ENCODE data around the gene FAM227A.
"Not testable (repeated sequence)": the region's sequence is repeated elsewhere in the genome, so short reads cannot be mapped to it uniquely, and the experiment has no call there.

FAM227A gene

DNA sequence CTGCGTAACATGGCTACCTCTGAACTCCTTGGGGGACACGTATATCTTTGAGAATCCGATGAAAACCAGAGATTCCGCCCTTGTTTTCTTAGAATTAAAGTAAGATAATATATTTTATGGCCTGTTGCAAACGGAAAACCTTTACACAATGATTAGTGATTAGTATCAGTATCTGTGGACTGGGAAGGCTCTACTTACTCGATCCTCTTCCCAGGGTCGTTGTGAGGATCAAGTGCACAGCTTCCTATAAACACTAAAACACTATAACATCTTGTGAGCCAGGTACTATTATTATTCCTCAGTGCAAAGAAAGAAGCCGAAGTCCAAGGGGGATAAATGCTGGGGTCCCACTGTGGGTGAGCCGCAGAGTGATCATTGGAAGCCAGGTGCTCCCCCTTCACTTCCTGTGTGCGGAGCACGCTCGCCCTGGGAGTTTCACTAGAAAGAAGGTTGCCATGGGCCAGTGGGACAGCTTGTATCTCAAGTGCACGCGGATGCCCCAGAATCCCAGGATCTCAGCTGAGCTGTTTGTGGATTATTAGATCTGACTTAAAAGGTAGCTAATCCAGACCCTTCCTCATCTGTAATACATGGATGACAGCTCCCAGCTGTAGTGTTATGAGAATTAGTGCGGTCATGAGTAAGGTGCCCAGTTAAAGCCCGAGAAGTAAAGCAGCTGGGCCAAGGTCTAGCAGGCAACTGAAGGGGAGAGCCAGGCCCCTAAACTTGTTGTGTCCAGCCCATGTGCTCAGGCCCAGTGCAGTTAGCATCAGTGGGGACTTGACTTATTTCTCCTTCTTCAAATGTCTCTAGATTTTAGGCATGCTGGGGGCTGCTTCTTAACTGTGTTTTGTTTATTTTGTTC lies 1.1 kb upstream of the FAM227A start:
- DNase-seq = peak; percentile 75

DNA sequence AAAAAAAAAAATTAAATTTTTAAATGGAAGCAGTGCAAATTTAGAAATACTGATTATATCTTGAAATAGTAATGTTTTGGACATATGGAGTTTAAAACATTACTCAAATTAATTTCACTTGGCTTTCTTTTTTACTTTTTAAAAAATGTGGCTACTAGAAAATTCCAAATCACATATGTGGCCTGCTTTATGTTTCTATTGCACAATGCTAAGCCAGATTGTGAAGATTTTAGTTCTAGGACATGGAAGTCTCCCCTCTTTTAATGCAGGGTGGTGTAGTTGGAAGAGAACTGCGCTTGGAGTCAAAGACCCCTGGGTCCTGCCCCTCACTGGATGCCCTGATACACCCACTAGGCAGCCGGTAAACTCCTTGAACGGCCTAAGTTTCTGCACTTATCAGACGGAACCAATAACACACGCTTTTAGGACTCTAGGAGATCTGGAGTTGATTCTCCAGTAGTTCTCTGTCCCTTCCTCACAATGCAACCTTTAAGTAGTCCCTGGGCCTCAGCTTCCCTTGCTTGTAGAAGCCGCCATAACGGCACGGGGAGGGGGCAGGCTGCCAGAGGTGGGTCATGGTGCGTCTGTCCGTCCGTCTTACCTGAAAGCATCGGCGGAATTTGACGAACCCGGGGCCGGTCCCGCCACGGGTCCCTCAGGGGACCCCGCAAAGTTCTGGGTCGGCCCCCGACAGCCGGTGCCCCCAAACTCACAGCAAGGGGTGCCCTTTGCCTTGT lies 505 bp downstream of the FAM227A start:
- peak; percentile 25 for DNase-seq

DNA sequence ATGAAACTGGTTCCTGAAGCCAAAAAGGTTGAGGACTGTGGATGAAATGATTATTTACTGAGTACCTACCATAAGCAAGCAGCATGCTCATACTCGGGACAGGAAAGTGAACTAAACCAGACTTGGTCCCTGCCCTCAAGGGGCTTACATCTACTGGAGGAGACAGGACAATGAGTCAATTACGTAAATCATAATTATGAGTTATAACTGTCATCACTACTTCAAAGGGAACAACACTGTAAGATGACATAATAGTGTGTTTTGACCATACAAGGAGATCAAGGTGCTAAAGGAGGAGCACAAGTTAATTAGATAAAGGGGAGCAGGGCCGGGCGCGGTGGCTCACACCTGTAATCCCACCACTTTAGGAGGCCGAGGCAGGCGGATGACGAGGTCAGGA lies 2.5 kb downstream of the FAM227A start:
- DNase-seq = no peak

DNA sequence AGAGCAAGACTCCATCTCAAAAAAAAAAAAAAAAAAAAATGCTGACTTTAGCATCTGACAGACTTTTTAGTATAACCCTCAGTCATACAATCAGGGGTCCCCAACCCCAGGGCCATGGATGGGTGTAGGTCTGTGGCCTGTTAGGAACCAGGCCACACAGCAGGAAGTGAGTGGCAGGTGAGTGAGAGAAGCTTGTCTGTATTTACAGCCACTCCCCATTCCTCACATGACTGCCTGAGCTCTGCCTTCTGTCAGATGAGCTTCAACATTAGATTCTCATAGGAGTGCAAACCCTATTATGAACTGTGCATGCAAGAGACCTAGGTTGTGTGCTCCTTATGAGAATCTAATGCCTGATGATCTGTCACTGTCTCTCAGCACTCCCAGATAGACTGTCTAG lies 3.3 kb downstream of the FAM227A start:
- peak; percentile 19 for DNase-seq

- no peak for DNase-seq
Observed at GRCh38 chr22:38649841-38650522, 6.2 kb downstream of the FAM227A start.

DNA sequence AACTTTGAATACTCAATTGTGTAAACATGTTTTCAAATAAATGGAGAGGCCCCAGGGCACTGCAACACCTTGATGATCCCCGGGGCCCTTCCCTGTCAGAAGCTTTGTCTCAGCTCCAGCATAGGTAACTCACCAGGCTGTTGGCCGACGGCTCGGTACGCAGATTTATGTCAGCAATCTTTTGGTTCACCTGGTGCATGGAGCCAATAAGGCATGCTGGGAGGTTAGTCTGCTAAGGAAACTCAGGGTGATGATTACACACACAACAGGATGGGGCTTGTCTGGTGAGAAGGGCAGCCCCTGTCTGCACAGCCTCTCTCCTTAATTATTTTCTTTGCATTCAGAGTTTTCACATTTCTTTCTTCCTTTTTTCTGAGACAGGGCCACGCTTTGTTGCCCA lies 10.8 kb downstream of the FAM227A start:
- no peak for DNase-seq

- not testable (repeated sequence) for DNase-seq
Observed at GRCh38 chr22:38644245-38644644, 11.9 kb downstream of the FAM227A start.

DNA sequence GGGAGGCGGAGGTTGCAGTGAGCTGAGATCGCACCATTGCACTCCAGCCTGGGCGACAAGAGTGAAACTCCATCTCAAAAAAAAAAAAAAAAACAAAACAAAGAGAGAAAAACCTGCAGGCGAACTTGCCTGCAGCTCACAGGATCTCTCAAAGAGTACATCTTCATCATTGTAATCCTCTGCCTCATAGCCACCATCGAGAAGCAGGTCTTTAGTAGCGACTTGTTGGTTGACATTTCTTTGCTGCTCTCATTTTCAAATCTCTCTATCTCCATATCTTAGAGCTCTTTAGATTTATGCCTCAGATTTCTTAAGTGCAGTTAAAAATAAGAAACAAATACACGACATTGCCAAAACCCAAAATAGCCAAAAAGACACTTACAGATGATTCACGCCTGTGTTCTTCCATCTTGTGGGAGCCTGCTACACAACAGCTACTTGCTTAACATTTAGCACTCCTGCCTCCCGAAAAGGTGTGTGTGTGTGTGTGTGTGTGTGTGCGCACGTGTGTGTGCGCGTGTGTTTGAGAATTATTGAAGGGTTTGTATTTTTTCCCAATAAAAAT lies 14.6 kb downstream of the FAM227A start:
- DNase-seq = no peak

DNA sequence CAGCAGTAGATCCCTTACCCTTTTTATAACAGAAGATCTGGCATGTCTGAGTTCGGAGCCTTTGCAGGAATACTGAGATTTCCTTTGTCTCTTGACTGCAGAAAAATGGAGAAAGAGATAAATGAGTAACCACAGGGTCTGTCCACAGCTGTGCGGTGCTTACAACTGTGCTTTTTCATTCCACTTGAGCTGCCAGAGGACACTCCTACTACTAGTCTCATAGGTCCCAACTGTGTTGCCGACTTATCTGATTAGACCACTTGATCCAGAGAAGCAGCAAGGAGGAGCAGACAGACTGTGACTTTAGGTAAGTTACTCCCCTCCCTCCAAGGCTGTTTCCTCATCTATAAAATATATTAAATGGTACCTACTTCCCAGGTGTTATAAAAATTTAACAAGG lies 17.5 kb downstream of the FAM227A start:
- no peak for DNase-seq

- DNase-seq = no peak
Observed at GRCh38 chr22:38638216-38638615, 18.0 kb downstream of the FAM227A start.

DNA sequence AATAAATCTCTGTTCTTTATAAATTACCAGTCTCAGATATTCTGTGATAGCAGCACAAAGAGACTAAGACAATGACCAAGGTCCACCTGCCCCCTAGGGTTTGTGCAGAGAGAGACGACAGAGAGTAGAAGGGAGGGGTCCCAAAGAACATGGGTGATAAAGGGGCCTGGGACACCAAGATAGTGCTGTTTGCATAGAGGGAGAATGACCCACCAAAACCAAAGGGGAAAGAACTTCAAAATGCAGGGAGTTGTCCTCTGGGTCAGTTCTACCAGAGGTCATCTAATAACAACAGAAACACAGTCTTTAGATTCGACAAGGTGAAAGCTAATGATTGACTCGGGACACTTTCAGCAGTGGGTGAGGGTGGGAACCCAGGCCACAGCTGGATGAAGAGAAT lies 23.7 kb downstream of the FAM227A start:
- no peak for DNase-seq

GRCh38 chr22:38631724-38632123 lies 24.5 kb downstream of the FAM227A start:
- DNase-seq = no peak

GRCh38 chr22:38629108-38629507 lies 27.1 kb downstream of the FAM227A start:
- DNase-seq = no peak

GRCh38 chr22:38628444-38628843 lies 27.7 kb downstream of the FAM227A start:
- no peak for DNase-seq

DNA sequence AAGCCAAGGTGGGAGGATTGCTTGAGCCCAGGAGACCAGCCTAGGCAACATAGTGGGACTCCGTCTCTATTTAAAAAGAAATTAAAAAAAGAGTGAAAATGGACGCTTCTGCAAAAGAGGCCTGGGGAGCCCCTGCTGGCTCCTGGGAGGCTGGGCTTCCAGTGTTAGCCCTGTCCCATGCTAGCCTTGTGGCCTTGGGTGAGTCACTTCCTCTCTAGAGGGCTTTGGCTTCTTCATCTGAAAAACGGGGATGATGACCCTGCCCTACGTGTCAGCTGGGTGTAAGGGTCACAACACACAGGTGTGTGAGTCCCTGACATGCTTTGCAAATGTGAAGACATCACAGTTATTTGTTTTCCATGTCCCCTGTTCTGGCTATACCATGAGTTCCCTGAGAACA lies 32.8 kb downstream of the FAM227A start:
- peak; percentile 20 for DNase-seq

- no peak for DNase-seq
Observed at GRCh38 chr22:38618682-38619081, 37.5 kb downstream of the FAM227A start.

GRCh38 chr22:38618258-38618657 lies 37.9 kb downstream of the FAM227A start:
- DNase-seq = no peak

- not testable (repeated sequence) for DNase-seq
Observed at GRCh38 chr22:38615064-38615405, 41.2 kb downstream of the FAM227A start.

DNA sequence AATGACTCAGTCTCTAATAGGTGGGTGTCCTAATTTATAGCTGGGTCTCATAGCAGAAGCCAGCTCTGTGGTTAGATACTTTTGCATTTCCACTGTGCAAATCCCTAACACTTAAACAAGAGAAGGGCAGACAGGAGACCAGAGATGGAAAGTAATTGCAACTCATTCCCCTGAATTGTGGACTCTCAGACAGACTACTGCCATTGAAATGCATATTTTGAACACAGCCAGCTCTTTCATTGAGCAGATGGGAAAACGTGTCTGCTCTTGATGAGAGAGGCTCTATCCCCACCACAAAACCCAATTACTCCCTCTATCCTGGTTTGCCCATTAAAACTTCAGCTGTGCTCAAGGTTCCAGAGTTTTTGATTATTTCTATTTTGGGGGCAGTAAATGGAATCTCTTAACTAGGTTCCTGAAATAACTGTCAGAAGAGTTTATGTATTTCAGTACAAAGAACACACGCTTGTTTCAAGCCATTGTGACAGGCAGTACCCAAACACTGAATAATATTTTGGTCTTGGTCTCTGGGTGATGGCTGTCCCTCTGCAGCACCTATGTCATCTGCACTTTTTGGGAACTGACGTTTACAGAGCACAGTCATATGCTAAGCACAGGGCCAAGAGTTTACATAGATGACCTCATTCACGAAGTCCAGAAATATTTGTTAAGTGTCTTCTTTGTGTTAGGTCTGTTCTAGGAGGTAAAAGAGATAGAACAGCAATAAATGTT lies 41.7 kb downstream of the FAM227A start:
- no peak for DNase-seq

DNA sequence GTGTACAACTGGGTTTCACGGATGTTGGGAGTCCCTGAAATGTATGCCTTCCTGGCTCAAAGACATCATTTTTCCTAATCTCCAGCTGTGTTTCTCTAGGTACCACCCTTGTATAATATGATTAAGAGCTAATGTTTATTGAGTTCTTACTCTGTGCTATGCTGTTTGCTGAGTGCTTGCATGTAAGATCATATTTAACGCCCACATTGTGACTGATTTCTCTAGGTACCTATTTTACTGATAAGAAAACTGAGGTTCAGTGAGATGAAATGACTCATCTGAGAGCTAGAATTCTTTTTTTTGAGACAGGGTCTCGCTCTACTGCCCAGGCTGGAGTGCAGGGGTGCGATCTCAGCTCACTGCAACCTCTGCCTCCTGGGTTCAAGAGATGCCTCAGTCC lies 42.6 kb downstream of the FAM227A start:
- DNase-seq = no peak

- DNase-seq = no peak
Observed at GRCh38 chr22:38612217-38613006, 43.8 kb downstream of the FAM227A start.

- no peak for DNase-seq
Observed at GRCh38 chr22:38611559-38611958, 44.6 kb downstream of the FAM227A start.
